ENCODE measurements around the gene MIB1.
A peak's percentile ranks its signal among the peaks of the same experiment; 100 is the strongest.

MIB1 gene

DNA sequence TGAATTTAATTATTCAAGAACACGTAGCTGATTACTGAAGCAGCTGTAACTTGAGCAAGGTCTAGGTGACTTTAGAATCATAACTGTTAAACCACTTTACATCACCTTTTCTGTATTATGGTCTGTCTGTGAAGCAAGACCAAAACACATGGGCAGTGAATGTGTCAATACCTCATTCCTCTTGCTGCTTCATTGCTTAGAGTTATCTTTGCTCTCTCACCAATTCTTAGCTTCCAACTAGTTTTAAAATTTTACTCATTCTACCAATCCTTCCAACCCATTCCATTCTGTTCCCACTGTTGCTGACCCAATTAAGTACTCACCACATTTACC lies 80.2 kb downstream of the MIB1 start:
- no peak for DNase-seq

DNA sequence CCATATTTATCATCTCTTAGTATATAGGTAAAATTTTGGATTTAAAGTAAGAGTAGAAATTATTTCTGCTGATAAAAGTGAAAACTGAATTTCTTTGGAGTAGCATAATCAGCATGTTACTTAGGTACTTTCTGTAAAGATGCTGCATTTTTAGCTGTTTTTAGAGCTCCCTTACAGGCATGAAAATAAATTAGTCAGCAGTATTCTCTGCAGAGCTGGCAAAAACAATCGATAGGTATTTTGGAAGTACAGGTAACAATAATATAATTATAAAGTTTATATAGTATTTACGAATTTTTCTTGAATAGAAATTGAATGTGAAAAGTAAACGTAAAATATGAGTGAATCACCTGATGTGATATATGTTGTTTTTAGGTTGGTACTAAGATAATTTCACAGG lies 83.3 kb downstream of the MIB1 start:
- DNase-seq, result no peak

DNA sequence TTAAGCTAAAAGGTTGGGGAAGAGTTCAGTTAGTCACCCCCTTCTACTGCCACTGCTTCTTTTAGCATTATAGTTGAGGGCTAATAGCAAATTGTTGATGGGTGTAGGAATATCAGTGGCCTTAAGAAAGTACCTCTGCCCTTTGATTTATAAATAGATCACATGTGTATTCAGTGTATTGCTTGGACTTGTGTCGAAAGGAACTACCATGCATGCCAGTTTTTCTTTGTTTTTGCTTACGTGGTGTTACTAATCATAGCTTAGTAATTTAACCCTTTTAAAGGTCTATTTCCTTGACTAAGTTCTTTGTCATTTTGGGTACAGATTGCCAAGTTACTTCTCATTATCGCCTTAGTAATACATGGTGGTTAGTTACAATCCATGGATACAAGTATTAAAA lies 85.6 kb downstream of the MIB1 start:
- no peak for DNase-seq

DNA sequence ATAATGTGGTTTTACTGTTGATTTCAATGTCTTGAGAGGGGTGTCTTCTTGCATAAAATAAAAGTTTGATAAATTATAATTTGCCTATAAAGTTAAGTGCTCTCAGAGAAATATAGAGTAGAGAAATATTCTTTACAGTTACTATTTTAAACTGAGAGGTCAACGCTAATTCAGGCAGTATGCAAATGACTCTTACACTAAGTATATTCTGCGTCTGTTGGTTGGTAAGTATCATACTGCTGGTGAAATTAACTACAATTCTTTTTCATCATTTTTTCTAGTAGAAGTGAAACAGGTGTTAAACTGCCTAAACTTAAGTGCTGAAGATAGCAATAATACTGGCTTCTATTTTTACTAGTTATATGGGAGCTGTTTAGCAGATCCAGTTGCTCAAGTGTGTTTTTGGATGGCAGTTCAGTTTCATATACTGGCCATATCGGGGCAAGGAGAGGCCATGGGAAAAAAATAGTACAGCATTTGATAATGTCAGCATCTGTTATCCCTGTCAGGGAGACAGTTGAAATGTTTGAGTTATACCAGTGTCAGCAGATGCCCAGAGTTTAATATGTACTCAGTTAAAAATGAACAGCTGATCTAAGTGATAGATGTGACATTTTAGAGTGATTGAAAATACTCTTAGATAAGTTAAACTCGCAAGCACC lies 86.2 kb downstream of the MIB1 start:
- no peak for DNase-seq

DNA sequence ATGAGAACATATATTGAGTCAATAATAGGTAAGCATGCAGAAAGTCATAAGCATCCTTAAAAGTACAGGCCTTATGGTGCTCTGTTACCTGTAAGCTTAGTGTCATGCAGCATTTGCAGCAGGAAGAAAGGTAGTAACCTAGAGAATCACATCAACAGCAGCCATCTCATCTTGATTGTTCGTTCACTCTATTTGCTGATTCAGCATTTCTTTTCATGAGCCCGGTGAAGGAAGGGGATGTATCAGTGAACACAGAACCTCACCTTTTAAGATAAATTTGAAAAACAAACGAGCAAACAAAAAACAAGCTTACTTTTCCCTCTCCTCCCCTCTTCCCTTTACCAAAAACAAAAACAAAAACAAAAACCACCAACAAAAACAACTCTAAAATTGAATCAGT lies 89.9 kb downstream of the MIB1 start:
- no peak for DNase-seq

DNA sequence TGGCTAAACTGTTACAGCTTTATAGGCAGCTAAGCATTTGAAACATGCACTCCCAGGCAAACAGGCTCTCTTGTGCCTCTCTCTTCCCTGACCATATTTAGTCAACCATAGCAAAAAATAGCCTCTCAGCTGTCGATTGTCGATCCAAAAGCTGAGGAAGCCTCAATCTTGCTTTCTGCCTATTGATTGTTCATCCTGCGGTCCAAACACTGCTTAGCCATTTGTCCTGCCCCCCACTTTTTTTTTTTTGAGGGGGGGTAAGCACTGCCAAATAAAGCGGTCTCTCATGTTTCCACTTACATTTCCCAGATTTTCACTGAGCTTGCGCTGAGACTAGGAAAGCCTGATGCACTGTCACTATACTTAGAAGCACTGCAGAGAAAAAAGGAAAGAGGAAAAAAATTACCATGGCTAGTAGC lies 90.8 kb downstream of the MIB1 start:
- no peak for DNase-seq

DNA sequence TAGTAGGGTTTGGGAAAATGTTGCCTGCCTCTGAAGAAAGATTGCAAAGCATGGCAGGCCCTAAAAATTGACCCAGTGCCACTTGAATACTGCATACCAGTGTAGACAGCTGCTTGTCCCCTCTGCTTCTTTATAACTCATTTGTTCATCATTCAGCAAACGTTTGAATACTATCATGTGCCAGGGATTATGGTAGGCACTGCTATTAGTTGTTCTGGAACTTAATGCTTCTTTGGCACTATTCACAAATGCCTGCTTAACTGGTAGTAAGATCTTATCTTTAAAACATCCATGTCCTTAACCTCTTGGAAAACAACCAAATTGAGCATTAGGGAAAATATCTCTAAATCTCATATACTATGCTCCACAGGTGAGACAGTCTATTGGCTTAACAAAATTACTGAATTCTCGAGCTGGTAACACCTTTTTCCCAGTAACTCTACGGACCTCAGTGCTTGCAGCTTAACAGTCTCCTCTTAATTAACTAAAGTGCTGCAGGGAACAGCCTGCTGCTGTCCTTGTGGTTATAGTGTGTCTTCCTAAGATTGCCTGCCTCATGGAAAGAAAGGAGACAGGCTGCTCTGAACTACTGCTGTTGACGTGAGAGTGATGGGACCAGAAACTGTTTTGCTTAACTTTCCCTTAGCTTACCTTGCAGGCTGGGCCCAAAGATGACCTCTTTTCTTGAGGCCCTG lies 93.2 kb downstream of the MIB1 start:
- no peak for DNase-seq

DNA sequence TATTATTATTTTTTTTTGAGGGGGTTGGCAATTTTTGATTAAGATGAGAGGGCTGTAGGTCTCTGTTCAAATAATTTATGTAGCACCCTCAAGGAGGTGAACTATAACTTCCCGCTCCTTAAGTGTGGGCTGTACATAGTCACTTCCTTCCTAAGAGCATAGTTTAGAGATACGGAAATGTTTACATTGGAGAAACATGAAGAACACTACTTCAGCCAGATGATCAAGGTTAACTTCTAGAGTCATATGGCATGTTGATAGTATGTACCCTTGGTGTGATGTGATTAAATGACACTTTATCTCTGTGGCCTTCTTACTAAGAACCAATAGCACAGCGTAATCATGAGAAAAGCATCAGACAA lies 93.7 kb downstream of the MIB1 start:
- DNase-seq, result no peak

DNA sequence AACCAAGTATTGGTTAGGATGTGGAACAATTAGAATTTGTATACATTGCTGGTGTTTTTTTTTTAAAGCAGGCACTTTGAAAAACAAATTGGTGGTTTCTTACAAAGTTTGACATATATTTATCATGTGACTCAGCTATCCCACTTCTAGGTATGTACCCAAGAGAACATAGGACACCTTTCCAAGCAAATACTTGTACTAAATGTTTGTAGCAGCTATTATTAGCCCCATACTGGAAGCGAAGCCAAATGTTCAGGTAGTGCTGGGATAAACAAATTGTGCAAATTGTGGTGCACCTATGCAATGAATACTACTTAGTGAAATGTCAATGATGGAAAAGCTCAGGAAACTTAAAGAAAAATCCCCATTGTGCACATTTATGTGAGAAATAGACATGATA lies 101.0 kb downstream of the MIB1 start:
- DNase-seq, result no peak

DNA sequence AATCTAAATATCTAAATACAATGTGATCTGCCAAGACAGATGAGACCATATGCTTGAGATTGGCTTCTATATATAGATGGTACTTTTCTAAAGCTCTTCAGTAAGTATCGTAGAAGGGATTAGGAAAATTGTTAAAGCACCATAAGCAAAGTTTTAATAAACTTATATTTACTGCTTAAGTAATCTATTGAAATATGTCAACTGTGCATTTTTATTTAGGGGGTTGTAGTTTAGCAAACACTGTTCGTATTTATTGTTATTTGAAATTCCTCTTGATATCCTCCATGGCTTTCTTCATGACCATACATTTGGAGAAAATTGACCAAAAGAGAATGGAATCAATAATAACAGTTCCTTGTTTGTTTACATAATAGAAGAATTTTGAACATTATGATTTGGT lies 102.7 kb downstream of the MIB1 start:
- DNase-seq, result no peak

DNA sequence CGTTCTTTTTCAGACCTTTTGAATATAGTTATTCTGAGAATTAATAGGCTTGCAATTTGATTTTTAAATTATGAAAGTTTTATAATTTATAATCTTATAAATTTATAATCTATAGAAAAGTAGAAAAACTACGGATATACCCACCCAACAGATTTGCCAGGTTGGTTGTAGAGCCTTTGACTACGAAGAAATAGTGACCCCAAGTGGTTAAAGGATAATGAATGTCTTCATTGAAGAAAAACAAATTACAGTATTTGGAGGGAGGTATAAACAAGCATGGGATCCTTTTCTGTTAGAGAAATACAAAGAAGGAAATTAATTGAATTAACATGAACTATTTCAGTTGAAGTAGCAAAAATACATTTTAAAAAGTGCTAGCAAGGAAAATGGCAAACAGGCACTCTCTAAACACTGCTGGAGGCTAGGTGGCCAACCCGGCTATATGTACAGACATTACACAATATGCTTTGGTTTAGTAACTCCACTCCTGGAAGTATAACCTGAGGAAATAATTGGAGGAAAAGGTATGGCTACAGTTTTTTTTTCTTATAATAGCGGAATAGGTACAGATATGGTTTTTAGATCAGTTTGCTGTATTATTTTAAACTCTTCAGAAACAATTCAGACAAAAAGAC lies 110.9 kb downstream of the MIB1 start:
- DNase-seq, result peak in 1 of 2 donors; percentile 15

DNA sequence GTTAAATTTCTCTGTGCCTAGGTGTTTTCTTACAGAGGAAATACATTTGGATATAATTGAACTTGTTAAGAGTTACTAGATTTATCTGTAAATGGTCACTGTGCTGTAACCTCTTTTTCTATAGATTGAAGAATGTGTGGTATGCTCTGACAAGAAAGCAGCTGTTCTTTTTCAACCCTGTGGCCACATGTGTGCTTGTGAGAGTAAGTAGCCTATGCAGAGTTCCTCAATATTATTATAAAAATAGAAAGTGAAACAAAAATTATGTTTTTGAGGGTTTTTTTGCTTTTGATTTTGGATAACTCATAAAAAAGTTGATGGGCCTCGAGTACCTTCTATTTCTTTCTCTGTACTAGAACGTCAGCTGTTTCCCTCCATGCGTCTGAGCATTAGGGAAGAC lies 112.4 kb downstream of the MIB1 start:
- DNase-seq, result no peak

DNA sequence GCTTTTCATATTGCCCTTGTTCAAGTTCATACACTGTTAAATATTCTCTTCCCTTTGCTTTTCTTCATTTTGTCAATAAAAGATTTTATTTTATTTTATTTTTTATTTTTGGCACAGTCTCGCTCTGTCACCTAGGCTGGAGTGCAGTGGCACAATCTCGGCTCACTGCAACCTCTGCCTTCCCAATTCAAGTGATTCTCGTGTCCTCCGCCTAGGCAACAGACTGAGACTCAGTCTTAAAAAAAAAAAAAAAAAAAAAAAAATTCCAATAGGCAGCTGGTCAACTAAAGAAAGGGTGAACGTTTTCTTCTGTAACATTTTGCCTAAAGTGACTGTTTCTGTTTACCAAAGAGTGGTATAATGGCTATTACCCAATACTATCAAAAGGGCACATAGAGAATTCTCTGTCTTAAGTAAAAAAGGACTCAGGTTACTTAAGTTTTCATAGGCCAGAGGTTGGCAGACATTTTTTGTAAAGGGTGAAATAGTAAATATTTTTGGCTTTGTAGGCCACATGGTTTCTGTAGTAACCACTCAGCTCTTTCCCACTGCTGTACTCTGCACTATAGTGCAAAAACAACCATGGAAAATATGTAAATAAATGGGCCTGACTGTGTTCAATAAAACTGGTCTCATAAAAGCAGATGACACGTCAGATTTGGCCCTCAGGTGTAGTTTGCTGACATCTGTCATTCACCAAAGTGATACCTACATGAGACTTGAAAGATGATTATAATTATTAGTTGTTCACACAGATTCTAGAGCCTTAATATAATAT lies 113.4 kb downstream of the MIB1 start:
- no peak for DNase-seq

DNA sequence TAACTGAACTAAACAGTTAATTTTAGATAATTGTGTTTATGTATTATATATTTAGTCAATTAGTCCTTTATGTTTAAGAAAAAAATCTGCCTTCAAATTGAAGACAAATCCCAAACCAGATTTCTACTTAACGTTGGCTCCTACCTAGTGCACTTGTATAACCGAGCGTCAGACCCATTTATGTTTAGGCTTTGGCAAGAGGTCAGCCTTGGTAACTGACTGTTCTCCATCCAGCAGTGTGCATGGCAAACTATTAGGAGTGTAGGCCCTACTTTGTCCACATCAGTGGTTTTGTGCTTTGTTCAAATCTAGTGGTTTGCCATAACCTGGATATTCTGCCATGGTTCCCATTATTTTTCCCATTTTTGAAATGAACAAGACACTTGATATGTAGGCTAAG lies 114.8 kb downstream of the MIB1 start:
- no peak for DNase-seq

DNA sequence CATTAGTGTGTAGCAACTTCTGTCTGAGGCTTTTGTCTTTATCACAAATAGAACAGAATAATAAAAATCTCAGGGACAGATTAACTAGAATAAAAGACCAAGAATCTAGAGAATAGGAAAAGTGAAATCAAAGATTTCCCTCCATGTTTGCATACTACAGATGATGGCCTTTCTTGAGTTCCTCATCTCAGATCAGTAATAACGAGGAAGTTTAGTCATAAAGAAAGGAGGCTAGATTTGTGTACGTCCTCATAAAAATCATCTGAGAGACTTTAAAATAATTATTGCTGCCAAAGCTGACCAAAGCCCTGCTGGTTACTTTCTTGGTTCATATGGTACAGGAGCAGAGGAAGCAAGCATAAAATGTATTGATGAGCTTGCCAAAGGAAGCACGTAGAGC lies 117.3 kb downstream of the MIB1 start:
- no peak for DNase-seq

DNA sequence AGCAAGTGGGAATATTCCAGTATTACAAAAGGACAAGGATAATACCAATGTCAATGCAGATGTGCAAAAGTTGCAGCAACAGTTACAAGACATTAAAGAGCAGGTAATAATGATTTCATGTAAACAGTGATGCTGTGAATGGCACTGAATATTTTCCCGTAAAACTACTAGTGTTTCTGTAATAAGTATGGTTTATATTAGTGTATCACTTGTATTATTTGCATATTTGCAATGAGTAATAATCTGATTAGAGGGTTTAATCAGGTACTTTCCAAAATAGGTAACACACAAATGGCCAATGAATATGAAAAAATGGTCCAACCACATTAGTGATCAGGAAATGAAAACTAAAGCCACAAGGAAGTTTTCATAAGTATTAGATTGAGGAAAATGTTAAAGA lies 118.0 kb downstream of the MIB1 start:
- no peak for DNase-seq

DNA sequence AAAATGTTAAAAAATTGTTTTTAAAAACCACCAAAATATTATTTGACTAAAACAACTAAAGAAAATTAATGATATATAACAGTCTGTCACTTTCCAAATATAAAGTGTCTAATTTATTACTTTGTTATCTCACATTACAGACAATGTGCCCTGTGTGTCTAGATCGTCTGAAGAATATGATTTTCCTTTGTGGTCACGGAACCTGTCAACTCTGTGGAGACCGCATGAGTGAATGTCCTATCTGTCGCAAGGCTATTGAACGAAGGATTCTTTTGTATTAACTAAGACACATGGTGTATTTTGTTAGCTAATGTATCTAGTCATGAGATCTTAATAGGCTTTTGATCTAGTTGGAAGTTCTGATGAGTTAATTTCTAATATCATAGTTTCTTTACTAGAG lies 123.8 kb downstream of the MIB1 start:
- DNase-seq, result no peak

DNA sequence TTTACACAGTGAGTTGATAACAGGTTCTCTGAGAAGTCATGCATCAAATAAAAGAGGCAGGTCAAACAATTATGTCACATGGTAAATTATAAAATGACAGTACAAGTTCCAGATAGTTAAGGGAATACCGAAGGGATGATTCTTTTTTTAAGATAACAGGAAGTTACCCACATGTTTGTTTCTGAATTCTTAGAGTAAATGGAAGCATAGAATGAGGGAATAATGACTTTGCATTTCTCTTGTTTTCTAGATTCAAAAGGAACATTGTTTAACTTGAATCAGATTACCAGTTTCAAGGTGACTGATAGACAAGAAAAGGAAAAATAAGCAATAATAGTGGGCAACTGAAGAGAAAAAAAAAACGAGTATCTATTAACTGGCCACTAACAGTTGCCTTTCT lies 124.5 kb downstream of the MIB1 start:
- DNase-seq, result no peak

DNA sequence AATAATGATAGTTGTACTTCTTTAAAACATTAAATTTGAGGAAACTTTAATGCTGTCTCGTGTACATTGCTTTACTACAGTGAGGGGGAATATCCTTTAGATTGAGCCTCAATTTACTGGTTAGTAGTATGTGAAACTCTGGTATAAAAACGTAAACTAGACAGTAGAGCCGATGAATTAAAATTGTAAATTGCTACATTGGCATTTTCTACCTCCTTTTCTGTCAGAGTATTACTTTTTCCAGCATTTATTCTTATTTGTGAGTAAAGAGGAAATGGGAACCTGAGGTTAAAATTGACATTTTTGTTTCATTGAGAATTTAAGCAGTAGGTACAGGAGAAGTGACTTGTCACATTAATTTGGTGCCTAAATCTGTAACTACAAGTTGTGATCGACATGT lies 128.2 kb downstream of the MIB1 start:
- no peak for DNase-seq

DNA sequence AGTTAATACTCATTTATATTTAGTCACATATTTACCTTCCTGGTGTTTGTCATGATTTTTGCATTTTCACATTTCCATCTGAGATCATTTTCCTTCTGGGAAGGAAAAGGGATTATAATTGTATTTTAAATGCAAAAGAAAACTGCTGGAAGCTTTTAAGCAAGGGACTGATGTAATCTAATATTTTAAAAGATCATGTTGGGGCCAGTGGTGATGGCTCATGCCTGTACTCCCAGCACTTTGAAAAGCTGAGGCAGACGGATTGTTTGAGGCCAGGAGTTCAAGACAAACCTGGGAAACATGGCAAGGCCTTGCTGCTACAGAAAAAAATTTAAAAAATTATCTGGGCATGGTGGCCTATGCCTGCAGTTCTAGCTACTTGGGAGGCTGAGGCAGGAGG lies 149.0 kb downstream of the MIB1 start:
- DNase-seq, result no peak

DNA sequence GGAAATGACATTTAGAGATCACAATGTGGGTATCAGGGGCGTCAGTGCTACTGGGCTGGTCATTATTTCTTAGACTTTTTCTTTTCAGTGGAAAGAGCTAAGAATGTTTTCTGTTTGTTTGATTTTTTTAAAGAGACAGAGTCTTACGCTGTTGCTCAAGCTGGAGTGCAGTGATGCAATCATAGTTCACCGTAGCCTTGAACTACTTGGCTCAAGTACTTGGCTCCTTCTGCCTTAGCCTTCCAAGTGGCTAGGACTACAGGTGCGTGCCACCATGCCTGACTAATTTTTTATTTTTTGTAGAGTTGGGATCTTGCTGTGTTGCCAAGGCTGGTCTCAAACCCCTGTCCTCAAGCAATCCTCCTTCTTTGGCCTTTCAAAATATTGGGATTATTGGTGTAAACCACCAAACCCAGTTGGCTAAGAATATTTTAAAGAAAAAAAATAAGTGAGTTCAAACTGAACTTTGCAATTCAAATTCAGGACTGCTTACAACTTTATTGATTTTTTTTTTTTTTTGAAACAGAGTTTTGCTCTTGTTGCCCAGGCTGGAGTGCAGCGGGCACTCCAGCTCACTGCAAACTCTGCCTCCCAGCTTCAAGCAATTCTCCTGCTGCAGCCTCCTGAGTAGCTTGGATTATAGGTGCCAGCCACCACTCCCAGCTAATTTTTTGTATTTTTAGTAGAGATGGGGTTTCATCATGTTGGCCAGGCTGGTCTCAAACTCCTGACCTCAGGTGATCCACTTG lies 154.2 kb downstream of the MIB1 start:
- no peak for DNase-seq

DNA sequence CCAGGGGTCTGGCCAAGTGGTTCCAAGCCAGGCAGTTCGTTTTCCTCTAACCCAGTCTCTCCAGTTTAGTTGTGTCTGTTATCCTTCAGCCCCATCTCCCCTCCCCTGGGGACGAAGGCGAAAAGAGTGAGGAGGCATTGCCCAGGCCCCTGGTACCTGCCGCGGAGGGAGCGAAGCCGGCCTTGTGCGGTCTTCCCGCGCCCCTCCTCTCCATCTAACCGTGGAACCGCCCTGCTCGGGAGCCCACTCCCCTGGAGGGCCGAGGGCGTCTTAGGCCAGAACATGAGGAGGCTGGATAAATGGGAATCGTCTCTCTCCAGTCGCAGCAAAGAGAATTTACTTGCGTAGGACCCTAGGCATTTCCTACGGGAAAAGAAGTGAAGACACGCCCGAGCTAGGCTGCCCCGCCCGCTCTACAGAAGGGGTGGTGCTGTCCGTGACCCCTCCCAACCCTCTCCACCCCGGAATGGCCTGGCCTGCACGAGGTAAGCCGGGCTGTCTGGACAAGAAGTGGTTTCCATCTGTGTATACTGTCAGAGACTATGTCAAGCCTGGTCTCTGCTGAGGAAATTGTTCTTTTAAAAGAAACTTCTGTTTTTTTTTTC lies 156.2 kb downstream of the MIB1 start:
- DNase-seq, result no peak

DNA sequence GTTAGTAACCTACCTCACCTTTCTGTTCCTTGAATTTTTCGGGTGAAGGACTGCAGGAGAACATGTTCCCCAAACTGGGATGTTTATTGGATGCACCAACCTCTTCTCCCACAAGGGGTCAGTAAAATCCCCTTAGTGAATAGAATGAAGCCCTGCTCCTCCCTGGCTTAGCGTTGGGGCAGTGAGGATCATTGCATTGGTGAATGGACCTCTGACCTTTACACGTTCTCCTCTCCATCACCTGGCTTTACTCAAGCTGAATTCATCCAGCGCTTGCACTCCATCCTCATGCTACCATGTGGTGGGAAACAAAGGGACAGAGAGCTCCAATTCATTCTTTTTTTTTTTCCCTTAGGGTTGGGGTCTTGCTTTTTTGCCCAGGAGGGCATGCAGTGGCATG lies 157.2 kb downstream of the MIB1 start:
- DNase-seq, result peak; percentile 12 to 14
